Midbrain (tissue), 1 donor: ENCODE measurements around the gene ANKRD9.

Source experiments
- DNase-seq: peaks from one replicate; lab custom pipeline; 2025; lab: John Stamatoyannopoulos, UW

The ANKRD9 gene

GRCh38 chr14:102497998-102498677 is 11.4 kb downstream of the ANKRD9 start:
- DNase-seq, result no peak

DNA sequence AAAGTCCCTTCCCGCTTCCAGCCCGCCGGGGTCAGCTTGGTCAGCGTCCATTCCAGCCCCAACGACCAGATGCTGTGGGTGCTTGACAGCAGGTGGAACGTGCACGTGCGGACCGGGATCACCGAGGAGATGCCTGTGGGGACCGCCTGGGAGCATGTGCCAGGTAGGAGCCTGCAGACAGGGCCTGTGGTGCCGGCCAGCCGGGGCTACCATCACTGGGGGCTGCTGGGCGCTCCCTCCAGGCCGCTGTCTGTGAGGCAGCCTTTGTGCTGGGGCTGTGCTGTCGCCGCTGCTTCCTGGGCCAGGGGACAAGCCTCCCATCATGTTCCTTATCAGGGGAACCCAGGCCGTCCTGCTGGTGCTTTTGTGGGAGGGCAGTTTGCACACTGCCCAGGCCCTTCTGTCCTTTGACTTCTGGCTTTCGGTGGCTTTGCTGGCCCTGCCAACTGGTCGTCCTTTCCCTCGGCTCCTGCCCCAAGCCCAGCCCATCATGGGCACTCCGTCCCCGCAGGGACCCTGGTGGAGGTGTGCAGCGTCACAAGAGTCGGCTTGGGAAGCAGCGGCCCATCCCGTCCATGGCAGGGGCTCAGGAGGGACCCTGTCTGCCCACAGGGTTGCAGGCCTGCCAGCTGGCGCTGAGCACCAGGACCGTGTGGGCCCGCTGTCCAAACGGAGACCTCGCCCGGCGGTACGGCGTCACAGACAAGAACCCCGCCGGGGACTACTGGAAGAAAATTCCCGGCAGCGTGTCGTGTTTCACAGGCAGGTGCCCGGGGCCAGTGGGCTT is 12.4 kb downstream of the ANKRD9 start:
- DNase-seq, result no peak

- no peak for DNase-seq
Measured at GRCh38 chr14:102496331-102496691, 13.3 kb downstream of the ANKRD9 start.

DNA sequence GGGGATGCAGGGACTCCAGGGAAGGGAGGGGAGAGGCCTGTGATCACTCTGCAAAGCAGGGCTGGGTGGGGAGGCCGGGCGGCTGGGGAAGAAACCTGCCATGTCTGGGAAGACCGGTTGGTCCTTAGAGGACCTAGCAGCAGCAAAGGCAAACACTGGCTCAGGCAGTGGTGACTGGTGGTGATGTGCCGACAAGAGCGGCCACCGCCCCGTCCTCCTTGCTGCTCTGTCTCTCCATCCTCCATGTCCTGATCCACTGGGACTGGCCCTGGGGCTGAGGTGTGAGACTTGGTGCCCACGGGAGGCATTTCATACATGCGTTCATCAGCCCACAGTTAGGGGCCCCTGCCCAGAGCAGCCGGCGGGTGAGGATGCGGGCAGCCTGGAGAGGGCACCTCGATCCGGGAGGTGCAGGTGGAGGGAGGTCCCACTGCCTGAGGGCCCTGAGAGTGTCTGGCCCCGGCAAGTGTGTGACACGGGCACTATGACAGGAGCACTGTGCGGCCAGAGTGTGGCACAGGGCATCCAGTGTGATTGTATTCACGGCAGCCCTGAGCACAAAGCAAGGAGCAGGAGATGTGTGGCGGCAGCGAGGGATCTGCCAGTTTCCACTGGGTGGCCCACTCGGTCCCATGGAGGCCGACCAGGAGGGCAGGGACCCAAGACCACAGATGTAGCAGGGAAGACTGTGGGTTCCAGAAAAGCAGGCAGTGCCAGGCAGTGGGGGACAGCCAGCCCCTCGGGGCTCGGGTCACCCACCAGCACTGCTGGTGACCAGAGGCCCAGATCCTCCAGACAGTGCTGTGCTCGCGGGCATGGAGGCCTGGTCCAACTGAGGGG is 13.9 kb downstream of the ANKRD9 start:
- no peak for DNase-seq

- no peak for DNase-seq
Measured at GRCh38 chr14:102493585-102493984, 16.0 kb downstream of the ANKRD9 start.

DNA sequence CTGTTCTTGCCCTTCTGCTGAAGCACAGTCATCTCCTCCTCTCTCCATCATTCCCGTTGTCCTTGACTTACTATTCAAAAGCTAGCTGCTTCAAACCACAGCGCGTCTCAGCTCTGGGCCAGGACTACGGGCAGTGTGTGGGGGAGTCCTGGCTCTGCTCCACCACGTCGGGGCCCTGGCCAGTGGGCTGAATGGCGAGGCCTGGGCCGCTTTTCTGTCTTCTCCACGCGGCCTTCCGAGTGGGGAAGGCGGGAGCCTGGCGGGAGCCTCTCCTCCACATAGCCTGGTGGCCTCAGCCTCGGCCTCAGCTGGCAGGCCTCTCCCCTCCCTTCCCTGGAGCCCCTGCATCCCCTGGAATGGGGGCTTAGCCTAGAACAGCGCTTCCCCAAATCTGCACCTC is 16.5 kb downstream of the ANKRD9 start:
- no peak for DNase-seq

- DNase-seq, result no peak
Measured at GRCh38 chr14:102492531-102492910, 17.1 kb downstream of the ANKRD9 start.

DNA sequence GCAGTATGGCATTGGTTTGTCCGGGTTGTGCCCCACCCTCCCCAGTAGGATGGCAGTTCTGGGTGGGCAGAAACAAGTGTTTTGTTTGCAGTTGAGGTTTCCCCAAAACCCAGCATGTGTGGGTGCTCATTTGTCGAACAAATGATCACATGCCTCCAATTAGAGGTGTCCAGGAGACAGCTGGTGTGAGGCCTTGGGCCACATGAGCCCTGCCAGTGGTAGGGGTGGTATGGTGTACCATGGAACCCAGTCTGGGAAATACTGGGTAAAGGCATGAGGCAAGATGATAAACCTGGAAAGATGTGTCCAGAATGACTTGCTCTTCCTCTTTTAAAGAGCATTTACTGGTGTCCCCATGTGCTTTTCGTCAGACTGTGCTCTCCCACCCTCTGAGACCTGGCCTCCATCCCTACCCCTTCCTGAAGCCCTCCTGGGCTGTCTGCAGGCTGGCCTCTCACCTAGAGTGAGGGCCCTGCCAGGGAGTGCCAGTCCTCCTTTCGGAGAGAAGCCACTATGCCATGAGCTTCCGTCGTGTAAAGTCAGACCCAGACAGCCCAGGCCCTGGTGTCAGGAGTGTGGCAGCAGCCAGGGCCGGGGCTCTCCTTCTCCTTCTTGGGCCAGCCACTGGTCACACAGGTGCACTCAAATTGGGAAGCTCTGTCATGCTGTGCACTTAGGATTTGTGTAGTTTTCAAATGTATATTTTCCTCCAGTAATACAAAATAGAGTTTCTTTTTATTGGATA is 17.6 kb downstream of the ANKRD9 start:
- no peak for DNase-seq

- no peak for DNase-seq
Measured at GRCh38 chr14:102491366-102491765, 18.2 kb downstream of the ANKRD9 start.

DNA sequence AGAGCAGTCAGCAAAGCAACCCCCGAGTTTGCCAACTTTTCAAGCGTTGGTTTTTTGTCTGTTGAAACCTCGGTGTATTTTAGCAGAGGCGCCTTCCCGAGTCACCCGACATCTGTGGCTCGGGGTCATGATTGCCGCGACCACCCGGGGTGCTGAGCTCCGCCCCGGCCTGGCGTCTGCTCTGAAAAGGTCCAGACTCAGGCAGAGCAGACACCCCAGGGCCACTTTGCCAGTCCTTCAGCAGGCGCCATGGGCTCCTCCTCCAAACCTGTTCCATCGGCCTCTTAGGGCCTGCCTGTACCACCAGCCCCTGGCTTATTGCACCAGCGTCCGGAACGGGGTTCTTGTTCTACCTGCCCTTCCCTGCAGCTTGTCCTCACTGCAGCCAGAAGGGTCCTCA is 19.1 kb downstream of the ANKRD9 start:
- no peak for DNase-seq

- DNase-seq, result no peak
Measured at GRCh38 chr14:102487204-102487577, 22.4 kb downstream of the ANKRD9 start.

DNA sequence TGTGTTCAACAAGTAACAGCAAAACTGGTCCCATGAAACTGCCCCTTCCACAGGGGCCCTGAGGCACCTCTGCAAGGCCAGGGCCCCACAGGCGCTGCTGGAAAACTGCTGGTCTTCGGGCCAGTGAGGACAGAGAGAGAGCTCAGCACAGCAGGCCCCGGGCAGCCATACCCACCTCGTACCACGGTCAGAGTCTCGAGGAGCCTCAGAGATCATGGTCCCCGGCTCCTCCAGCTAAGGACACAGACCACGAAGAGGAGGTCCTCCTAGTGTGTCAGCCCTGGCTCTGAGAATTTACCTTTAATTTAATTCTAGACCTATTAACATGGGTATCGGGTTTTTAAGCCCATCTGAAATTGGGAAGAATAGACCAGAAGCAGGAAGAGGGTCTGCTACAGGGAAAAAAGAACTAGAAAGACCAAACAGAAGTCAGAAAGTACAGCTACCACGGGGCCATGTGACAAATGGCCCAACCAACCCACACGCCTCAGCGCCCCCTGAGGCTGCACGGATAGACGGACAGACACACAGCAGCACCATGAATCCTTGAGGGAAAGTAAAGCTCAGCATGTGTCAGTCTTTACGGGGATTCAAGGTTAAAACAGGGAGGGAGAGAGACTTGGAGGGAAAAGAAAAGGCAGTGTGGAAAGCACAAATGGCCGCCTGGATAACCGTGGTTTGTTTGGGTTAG is 22.9 kb downstream of the ANKRD9 start:
- DNase-seq, result no peak

GRCh38 chr14:102485693-102486512 is 23.7 kb downstream of the ANKRD9 start:
- DNase-seq, result no peak

DNA sequence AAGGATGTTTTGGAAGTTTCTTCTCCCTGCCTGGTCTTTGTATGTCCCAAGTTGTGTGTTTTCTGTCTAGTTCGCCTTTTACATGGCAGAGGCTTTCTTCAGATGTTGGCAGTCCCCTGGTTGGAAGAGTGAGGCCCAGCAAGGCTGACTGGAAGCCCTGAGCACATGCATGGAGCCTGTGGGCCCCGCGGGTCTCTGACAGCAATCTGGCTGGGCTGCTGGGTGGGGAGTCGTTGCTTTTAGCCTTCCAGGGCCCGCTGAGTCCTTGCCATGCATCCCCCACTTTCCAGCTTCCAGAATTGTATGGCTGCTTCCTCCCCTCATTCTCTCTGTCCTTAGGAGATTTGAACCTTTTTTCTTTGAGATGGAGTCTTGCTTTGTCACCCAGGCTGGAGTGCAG is 25.3 kb downstream of the ANKRD9 start:
- no peak for DNase-seq

DNA sequence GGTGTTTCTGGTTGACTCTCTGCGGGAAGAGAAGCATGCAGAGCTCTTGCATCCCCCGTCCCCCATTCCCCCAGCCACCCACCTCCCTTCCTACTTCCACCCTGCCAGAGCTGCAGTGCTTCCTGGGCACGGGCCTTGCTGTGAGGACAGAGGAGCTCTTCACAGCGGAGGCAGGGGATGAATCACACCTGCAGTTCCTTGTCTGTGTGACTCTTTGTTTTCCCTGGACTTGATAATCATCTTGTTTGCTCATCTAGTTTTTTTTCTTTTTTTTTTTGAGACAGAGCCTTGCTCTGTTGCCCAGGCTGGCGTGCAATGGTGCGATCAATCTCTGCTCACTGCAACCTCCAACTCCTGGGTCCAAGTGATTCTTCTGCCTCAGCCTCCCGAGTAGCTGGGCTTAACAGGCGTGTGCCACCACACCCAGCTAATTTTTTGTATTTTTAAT is 27.8 kb downstream of the ANKRD9 start:
- no peak for DNase-seq

DNA sequence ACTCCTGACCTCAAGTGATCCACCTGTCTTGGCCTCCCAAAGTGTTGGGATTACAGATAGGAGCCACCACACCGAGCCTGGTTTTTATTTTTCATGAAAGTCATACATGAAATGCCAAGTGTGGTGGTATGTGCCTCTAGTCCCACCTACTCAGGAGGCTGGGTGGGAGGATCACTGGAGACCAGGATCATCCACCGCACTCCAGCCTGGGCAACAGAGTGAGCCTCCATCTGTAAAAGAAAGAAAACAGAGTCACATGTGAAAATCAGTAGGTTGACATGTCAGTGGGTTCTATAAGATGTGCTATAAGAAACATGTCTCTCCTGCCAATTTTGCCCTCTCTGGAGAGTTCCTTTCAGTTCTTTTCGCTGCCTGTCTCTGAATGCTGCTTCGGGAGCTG is 28.2 kb downstream of the ANKRD9 start:
- DNase-seq, result no peak

DNA sequence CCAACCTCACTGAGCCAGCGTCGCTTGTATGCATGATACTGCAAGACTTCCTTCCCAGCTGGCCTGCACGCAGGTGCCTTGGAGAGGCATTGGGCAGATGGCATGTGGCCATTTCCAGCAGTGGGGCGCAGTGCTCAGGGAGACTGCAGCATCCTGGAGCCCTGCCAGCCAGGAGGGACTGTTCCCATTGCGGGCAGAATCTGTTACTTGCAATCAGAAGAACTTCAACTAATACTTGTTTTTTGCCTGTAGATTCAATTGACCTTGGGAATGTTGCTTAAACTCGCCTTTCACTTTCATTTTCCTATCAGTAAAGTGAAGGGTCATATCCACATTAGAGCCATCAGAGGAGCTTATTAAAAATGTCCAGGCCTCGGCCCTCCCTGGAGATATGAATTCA is 29.8 kb downstream of the ANKRD9 start:
- DNase-seq, result no peak

DNA sequence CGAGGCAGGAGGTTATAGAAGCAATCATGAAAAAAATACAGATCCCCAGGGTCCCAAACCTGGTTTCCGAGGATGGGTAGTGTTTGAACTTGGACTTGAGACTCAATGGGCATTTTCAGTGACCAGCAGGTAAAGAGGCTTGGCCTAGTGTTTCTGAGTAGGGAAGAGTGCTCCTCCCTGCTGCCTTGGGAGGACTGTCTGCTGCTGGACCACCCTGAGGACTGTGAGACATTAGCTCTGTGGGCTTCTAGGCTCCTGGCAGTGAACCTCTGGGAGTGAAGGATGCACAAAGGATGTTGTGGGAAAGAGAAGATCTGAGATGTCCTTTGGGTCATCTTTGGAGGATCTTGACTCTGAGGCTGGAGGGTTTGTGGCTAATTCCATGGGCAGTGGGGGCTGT is 30.5 kb downstream of the ANKRD9 start:
- no peak for DNase-seq

- peak; percentile 59 for DNase-seq
Measured at GRCh38 chr14:102474934-102475333, 34.6 kb downstream of the ANKRD9 start.

DNA sequence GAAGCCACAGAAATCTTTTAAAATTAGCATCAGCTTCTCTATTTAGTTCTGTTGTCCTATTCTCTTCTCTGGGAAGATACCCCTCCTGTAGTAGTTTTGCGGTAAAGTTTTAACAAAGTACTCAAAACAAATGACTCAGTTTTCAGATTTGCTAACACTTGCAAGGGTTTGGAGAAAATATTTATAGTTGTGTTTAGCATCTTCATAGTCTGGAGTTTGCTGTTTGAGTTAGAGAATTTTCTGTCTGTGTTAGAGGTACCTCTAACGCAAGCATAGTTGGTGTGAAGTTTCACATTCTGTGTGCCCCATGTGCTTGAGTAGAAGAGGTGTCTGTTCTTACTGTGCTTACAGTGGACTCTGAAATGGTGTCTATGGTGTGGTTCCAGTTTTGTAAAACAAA is 36.0 kb downstream of the ANKRD9 start:
- no peak for DNase-seq

DNA sequence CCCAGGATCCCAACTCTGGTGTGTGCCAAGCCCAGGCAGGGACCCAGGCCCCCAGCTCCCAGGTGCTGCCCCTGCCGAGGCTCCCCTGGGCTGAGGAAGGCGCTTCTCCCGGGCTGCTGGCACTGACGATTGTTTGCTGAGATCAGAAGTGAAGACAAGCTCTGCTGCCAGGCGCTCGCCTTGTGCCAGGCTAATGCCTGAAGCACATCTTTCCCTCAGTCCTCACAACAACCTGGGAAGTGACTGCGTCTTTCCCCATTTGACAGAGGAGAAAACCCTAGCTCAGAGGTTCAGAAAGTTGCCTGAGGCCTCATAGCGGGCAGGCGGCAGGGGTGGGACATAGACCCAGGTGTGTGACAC is 36.8 kb downstream of the ANKRD9 start:
- DNase-seq, result peak; percentile 21
